HG03103 (cell line): Measurements from ENCODE around the gene METTL4.
"Not testable (repeated sequence)": the region's sequence is repeated elsewhere in the genome, so short reads cannot be mapped to it uniquely, and the experiment has no call there.

Experiments
- ATAC-seq: cut with Tn5 transposase; IDR thresholded peaks from one replicate; pipeline ENCODE4 v1.9.1; 2021; ENCODE audit warnings: low read depth; ENCODE audit not compliant: unreplicated experiment

METTL4 gene

DNA sequence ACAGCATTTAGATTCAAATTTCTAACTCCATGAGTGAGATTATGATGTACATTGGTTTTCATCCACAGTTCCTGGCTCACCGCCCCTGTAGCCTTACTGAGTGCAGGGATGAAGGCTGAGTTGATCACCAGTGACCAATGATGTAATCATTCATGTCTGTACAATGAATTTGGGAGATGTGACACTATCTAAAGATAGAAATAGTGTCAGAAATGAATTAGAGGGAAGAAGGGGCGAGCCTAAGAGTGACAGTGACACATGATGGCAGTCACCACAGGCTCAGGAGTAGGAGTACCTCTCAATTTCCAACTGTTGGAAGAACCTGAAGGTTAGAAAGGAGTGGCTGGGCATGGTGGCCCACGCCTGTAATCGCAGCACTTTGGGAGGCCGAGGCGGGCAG is 3.2 kb downstream of the METTL4 start:
- ATAC-seq, result no peak

- ATAC-seq, result no peak
These were observed 6.9 kb downstream of the METTL4 start for GRCh38 chr18:2564373-2564772.

GRCh38 chr18:2559249-2559648 is 12.1 kb downstream of the METTL4 start:
- ATAC-seq, result no peak

GRCh38 chr18:2557536-2557935 is 13.8 kb downstream of the METTL4 start:
- ATAC-seq, result no peak

DNA sequence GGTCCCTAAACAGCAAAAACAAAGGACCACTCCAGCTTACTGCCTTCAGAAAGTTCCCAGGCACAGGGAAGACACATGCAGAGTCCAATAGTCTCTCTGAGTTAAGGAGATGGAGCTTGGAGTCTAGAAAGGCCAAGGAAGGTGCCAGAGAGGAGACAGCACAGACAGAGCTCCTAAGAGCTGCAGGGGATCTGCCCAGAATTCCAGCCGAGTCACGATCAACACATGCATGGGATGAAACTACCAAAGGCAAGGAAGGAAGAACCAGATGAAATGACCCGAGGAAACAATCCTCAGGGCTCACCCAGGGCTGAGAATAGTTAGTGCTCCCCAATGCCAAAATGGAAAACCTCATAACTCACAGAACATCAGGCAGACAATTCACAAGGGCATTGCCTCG is 15.4 kb downstream of the METTL4 start:
- ATAC-seq, result no peak

DNA sequence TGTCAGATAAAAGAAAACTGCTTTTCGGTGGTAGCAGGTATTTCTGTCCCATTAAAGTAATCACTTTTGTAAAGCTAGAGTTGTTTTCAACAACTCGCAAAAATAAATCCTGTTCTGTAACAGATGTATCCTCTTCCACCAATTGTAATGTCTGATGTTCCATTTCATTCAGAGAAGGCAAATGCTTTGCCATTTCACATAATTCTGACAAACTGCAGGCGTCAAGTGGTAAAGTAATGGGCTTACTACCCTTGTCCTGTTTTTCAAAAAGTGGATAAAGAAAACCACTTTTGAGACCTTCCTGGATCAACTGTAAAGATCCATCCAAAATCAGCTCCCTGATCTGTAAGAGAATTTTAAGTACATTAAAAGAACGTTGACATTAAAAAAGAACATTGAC is 16.6 kb downstream of the METTL4 start:
- ATAC-seq, result no peak

DNA sequence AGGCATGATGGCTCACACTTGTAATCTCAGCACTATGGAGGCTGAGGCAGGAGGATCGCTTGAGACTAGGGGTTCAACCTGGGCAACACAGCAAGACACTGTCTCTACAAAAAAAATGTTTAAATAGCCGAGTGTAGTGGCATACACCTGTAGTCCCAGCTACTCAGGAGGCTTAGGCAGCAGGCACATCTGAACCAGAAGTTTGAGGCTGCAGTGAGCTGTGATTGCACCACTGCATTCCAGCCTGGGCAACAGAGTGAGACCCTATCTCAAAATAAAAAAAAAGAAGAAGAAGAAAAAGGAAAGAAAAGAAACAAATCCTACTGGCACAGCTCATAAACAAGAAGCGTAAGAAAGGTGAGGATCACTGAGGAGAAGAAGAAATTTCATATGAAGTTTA is 19.9 kb downstream of the METTL4 start:
- ATAC-seq, result no peak

DNA sequence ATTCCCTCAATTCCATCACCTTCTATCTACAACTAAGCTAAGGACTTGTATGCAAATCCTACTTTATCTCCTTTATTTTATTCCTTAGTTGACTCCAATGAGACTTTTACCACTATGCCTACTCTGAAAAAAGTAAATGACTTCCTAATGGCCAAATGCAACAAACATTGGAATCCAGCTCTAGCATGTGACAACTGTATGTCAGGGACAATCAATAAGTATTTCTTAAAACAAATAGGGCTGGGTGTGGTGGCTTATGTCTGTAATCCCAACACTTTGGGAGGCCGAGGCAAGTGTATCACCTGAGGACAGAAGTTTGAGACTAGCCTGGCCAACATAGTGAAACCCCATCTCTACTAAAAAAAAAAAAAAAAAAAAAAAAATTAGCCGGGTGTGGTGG is 21.8 kb downstream of the METTL4 start:
- ATAC-seq, result no peak

- no peak for ATAC-seq
These were observed 23.7 kb downstream of the METTL4 start for GRCh38 chr18:2547477-2548087.

DNA sequence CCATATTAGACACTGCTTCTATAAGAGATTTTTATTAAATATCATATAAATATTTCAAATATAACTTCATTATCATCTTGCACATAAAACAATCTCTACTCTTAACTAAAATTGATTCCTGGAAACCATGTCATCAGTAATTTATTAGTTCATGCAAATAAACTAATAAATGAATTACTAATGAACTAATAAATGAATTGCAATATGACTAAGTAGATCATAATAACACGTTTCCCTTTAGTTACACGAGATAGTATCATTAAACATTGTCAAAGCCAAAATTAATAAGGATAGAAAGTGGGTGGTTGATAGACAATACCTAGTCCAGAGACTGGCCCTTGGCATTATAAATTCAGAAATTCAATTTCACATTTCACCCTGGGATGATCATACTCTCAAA is 26.1 kb downstream of the METTL4 start:
- ATAC-seq, result no peak

DNA sequence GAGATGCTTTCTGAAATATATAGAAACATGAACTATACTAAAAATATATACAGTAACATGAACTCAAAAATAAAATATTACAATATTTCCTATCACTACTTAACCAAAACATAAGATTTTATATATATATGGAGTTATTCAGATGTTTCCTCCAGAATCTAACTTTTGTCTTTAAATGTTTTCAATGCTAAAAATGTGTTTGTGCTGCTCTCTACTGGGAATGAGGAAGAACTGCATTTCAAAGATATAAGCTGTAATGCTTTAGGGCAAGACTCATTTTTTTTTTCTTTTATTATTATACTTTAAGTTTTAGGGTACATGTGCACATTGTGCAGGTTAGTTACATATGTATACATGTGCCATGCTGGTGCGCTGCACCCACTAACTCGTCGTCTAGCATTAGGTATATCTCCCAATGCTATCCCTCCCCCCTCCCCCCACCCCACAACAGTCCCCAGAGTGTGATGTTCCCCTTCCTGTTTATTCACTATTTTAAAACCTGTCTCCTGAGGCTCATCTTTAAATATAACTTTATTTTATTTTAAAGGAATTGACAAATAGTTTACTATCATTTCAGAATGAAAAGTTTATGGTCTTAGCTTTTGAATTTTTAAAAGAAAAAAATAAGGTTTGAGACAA is 29.3 kb downstream of the METTL4 start:
- ATAC-seq, result not testable (repeated sequence)

- no peak for ATAC-seq
These were observed 30.7 kb downstream of the METTL4 start for GRCh38 chr18:2540575-2540974.

GRCh38 chr18:2538844-2539243 is 32.5 kb downstream of the METTL4 start:
- no peak for ATAC-seq

GRCh38 chr18:2538236-2538635 is 33.1 kb downstream of the METTL4 start:
- ATAC-seq, result no peak

GRCh38 chr18:2537296-2537695 is 34.0 kb downstream of the METTL4 start:
- ATAC-seq, result no peak

DNA sequence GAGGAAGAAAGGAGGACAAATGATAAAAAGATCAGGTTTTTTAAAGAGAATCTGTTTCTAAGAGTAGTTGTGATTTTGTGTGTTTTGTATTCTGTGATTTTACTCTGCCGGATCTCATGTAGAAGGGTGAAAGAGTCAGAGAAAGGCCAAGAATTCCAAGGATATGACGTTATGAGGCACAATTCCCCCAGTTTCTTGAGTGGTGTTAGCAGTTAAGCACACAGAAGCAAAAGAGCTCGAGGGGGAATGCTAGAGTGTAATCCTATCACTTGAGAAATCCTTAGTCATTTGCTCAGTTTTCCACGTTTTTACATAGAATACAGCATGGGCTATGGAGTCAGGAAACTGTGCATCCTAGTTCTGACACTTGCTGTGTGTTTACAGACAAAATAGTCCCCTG is 34.8 kb downstream of the METTL4 start:
- ATAC-seq, result no peak

GRCh38 chr18:2536063-2536462 is 35.2 kb downstream of the METTL4 start:
- no peak for ATAC-seq

DNA sequence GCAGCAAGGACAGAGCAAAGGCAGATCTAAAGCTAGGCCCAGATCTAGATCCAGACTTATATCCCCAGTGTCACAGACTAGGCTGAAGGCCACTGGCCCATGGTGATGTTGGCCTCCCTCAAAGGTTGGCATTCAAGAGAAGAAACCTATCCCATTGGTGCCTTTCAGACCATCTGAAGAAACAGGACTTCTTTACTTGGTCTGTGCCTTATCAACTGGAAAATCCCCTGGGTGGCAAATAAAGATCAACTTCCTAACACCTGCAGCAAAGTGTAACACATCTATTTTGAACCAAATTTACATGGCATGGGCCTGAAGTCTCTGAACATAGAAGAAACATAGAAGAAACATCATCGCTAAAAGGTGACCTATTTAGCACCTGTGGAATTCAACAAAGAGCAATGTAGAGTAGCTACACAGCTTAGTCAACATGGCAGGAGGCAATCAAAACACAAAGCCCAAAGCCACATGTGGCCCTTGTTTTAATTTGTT is 35.8 kb downstream of the METTL4 start:
- ATAC-seq, result no peak

DNA sequence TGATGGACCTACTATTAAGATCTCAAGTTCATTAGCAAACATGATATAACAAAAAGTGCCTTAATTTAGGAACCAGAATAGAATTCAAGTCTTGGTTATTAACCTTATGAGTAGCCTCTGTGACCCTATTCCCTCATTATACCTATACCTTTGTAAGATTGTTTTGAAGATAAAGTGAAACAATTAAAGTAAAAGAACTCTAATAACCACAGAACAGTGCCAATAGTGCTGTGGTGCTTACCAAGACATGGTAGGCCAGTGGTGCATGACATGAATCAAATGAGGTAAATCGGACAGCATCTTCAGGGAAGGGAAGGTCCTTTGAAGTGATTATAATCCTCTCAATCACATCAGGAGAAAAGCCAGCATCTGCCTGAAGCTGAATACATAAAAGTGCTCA is 36.4 kb downstream of the METTL4 start:
- no peak for ATAC-seq

- no peak for ATAC-seq
These were observed 38.5 kb downstream of the METTL4 start for GRCh38 chr18:2532797-2533196.

- no peak for ATAC-seq
These were observed 39.6 kb downstream of the METTL4 start for GRCh38 chr18:2531751-2532150.

DNA sequence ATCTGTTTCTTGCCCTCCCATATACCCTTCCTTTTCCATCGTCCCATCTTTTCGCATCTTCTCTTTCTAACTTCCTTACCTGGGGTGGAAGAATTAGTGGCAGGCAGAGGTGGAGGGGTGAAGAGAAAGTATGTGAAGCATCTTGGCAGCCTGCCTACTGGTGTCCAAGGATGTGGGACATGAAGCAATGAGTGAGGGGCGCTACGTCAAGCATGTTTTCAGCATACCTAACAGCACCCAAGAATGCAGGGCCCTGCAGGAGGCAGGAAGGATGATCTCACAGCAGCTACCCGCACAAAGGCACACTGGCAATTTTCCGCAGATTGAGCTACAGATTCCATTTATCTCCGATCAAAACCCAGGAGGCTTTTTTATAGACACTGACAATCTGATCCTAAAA is 42.2 kb downstream of the METTL4 start:
- ATAC-seq, result no peak

DNA sequence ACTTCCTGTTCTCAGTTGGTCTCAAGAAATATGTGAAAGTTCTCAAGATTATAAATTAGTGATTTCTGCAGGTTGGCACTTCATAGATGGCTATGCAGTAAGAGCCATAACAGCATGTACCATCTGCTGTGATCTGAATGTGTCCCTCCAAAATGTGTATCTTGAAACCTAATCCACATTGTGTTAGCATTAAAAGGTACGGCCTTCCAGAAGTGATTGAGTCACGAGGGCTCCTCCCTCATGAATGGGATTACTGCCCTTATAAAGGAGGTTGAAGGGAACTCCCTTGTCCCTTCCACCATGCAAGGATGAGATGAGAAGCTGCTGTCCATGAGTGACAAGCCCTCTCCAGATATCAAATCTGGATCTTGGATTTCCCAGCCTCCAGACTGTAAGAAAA is 45.0 kb downstream of the METTL4 start:
- ATAC-seq, result no peak
